Stimulated activated naive CD8-positive, alpha-beta T cell treated with anti-CD3 and anti-CD28 coated beads, Interleukin-15, amount 100 ng/mL, for 72 hours (primary cell): ENCODE data around the gene RALGPS1.
A peak's percentile ranks its signal among the peaks of the same experiment; 100 is the strongest.

Source experiments
- ATAC-seq: fragments of 150-1000 bp; cut with Tn5 transposase; 2 replicates; pipeline ENCODE4 v1.10.0; 2021; ENCODE audit warnings: mild to moderate bottlenecking, moderate library complexity
- DNase-seq, 2 donors: peaks; one replicate each; pipeline ENCODE4 v3.0.0; 2021 to 2022
- H3K27ac Mint-ChIP-seq, 2 donors: one replicate each; pipeline ENCODE4 v1.8.0; 2022; ENCODE audit warnings: mild to moderate bottlenecking in 2 of 2, mixed read lengths in 2 of 2, moderate library complexity in 2 of 2
- H3K27me3 Mint-ChIP-seq: one replicate; pipeline ENCODE4 v1.8.0; 2022; ENCODE audit warnings: mixed read lengths
- H3K4me1 Mint-ChIP-seq: one replicate; pipeline ENCODE4 v1.8.0; 2022; ENCODE audit warnings: mild to moderate bottlenecking, mixed read lengths
- H3K4me3 Mint-ChIP-seq, 2 donors: one replicate each; pipeline ENCODE4 v1.8.0; 2022; ENCODE audit warnings: mild to moderate bottlenecking in 2 of 2, mixed read lengths in 2 of 2, moderate library complexity in 1 of 2
- H3K9me3 Mint-ChIP-seq, 2 donors: one replicate each; pipeline ENCODE4 v1.8.0; 2022; ENCODE audit warnings: mixed read lengths in 2 of 2

RALGPS1 gene

DNA sequence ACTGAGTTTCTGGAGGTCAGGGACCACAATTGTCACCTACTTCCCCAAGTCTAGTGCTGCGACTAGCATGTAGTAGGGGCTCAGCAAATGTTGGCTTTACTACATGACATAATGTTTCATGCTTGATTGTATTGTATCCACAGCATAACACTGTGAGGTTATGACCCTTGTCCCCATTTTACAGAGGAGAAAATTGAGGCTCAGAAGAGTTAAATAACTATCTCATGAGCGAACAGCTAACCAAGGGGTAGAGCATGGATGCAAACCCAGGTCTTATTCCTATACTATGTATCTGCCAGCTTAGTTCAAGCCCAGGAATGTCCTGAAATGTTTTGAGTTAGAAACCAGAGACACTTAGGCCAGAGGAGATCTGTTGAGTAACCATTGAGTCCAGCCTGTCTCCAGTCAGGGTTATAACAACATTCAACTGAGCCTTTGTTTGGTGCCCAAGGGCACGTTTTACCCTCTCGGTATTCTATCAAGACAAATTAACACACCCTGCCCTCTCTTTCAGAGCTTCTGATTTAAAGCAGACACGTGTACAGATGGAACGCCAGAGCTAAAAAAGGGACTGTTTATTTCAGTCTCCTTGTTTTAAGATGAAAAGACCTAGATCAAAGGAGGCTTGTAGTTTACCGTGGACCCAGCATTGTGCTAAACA lies 191.4 kb downstream of the RALGPS1 start:
- Mint-ChIP-seq H3K27ac (no peak overlapping the region), H3K9me3 (no peaks in the 10 kb centered on the region), H3K27me3 (no peaks in the 10 kb centered on the region), H3K4me1 (no peaks in the 10 kb centered on the region), H3K4me3 (no peak overlapping the region)
- ATAC-seq (no peak), DNase-seq (no peak)

DNA sequence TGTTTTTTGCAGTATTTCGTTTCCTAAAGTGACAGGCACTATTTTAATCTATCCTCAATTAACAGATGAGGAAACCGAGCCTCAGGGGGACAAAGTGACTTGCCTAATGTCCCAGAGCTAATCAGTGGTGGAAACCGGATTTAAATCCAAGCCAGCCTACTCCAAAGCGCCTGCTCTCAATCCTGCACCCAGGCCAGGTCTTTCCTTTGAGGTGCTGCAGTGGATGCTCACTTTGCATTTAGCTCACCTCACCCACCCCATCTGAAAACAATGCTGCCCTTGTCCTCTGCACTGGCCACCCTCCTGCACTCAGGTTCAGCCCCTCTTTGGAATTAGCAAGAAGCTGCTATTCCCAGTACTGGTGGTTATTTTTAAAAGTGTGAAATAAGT lies 191.9 kb downstream of the RALGPS1 start:
- H3K4me1 Mint-ChIP-seq: no peaks in the 10 kb centered on the region
- no peaks in the 10 kb centered on the region for H3K9me3 Mint-ChIP-seq
- no peak overlapping the region for H3K27ac Mint-ChIP-seq
- ATAC-seq (no peak), DNase-seq (no peak)
- H3K4me3 Mint-ChIP-seq: no peak overlapping the region
- no peaks in the 10 kb centered on the region for H3K27me3 Mint-ChIP-seq

DNA sequence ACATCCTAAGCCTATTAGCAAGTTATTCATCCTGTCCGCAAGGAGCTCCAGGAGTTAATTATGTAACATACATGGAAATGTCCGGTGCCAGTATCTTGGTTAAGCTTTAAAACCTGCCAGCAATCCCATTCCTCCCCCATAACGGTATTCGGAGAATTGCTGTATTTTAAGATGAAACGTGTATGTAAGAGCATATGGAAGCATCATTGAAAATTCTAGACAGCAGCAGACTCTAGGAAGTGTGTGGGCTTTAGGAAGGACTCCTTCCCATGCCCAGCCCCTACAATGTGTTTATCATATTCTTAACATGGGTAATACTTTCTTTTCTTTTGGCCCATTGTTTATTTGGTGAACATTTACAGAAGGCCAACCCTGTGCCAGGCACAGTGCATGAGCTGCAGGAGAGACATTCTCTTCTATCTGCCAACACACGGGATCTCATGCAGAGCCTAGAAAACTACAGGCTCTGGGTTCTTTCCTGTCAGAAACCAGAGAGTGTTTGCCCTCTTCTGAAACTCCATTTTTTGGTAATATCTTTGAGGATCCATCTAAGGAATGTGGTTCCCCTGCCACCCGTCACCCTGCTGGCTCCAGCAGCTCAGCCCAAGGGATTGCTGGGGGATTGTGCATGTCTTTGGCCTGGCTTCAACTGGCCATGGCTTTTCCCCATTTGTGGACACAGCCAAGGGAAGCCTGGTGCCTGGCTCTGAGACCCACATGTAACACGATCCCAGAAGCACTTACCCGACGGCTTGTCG lies 192.8 kb downstream of the RALGPS1 start:
- Mint-ChIP-seq H3K4me1 (no peaks in the 10 kb centered on the region), H3K27ac (no peak overlapping the region), H3K27me3 (no peaks in the 10 kb centered on the region), H3K4me3 (no peak overlapping the region), H3K9me3 (no peaks in the 10 kb centered on the region)
- DNase-seq: no peak
- no peak for ATAC-seq

DNA sequence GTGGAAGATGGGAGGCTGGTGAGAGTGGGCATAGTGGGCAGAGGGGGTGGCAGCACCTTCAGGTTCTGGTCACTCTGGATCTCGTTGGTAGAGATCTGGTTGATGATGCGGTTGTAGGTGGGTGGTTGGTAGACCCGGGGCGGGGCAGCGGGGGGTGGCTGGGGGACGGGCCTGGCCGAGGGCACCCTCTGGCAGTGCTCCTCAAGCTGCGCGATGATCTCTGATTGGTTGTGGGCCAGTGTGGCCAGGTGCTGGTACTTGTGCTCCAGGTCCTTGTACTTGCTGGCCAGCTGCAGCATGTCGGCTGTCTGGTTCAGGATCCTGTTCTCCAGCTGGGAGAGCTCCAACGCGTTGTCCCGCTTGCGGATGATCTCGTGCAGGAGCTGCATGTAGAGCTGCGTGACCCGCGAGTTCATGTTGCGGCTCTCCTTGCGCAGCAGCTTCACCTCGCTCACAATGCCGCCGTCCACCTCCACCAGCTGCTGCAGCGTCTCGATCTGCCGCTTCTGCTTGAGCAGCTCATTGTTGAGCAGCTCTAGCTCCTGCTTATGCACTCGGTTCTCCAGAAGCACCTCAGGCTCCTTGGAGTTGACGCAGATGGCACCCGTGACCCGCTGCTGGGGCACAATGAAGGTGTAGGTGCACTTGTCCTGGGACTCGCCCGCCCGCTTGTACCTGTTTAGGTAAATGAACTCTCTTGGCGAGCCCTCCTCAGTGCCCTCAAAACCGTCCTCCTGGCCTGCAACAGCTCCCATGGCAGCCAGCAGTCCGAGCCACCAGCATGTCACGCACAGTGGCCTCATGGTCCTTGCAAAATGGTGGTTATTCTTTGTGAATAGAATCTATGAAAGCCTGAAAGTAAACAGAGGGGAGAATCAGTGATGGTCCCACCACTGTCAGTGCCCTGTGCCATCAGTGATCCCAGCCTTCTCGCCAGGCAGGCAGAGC lies 193.6 kb downstream of the RALGPS1 start:
- no peaks in the 10 kb centered on the region for H3K9me3 Mint-ChIP-seq
- H3K4me1 Mint-ChIP-seq: no peaks in the 10 kb centered on the region
- peak overlapping the region in 1 of 2 donors; percentile 85 for H3K27ac Mint-ChIP-seq
- DNase-seq (no peak), ATAC-seq (no peak)
- no peaks in the 10 kb centered on the region for H3K27me3 Mint-ChIP-seq
- H3K4me3 Mint-ChIP-seq: no peak overlapping the region

DNA sequence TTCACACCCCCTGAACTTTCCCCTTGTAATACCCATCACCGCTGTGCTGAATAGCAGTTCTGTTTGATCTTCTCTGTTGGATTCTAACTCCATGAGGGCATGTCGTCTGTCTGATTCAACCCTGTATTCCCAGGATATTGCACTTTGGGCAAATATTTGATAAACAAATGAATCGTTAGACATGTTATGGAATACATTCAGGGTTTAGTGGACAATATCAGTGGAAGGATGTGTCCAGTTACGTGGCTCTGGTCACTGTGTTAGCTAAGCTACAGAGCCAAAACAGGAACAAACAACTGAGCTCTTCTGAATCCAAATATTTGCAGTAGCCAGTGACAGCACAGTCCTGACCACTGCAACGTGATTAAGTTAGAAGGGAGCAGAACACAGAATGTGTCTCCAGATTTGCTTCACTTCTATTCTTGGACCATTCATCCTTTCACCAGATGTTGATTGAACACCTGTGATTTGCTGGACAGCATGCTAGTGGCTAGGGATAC lies 194.7 kb downstream of the RALGPS1 start:
- Mint-ChIP-seq H3K27ac (no peak overlapping the region), H3K27me3 (no peaks in the 10 kb centered on the region), H3K4me3 (no peak overlapping the region), H3K4me1 (no peaks in the 10 kb centered on the region), H3K9me3 (no peaks in the 10 kb centered on the region)
- ATAC-seq (no peak), DNase-seq (no peak)

DNA sequence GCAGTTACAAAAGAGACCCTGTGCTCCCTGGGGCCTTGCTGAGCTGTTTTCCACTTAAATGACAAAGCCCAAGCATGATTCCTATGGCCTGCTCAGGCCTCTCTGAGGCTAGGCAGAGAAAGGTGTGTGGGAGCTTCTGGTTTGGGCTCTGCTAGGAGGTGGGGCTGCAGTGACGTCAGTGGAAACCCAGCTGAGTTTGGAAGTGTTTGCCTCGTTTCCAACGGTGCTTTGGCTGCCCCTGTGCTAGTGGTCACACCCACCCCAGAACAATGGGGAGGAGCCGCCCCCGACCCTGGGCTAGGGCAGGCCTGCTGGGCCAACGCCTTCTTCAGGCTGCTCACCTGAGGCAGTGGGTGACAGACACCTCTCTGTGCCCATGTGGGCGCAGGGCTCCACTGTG lies 197.5 kb downstream of the RALGPS1 start:
- Mint-ChIP-seq H3K4me3 (no peak overlapping the region), H3K9me3 (no peaks in the 10 kb centered on the region), H3K27me3 (no peaks in the 10 kb centered on the region), H3K4me1 (peaks cover 14% of the 10 kb centered on the region), H3K27ac (no peak overlapping the region)
- ATAC-seq: no peak
- no peak for DNase-seq

DNA sequence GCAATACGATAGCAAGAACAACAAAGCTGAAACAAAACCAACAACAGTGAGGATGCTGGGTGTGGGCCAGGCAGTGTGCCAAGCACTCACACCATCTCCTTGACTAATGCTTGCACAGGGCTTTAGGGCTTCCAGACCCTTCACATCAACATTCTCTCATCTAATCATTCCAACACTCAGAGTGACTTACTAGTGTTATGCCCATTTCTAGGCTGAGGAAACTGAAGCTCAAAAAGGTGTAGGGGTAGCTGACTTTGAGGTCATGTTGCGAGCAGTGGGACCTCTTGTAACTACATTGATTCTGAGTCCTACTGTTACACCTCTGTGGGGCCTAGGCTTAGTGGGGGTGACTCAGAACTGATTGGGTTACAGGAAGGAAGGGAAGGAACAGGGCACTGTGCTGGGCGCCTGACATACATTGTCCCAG lies 198.2 kb downstream of the RALGPS1 start:
- H3K27ac Mint-ChIP-seq: no peak overlapping the region
- ATAC-seq: no peak

DNA sequence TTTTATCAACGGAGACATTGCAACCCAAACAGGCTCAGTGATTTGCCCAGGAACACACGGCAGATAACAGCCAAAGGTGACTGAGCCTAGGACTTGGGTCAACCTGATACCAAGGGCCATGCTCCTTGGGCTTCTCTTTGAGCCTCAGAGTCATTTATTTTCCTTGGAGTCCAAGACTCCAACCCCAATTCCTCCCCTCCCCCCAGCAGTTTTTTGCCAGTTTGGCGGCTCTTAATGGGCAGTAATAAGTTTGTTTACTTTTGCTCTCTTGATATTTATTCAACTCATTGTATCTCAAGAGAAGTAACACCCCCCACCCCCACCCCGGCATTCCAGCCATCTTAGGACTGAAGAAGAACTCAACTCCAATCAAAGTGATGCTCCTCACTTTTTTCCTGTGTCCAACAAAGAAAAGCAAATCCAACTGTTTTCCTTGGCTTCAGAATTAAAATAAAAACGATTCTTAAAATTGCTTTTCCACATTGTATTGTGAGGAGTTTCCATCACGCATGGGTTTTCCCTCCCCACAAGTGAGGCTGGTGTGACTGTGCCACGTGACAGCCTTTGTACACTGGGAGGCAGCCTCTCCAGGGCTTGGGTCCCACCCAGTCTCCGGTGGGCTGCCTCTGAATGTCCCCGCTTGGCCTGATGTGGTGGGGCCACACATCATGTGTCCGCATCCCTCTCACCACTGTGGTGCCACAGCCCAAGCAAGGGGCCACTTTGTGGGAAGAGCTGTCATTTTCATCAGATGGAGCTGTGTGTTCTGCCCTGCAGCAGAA lies 198.8 kb downstream of the RALGPS1 start:
- peaks cover 4% of the 10 kb centered on the region for H3K27me3 Mint-ChIP-seq
- DNase-seq: no peak
- H3K27ac Mint-ChIP-seq: no peak overlapping the region
- no peak for ATAC-seq
- H3K9me3 Mint-ChIP-seq: no peaks in the 10 kb centered on the region
- H3K4me1 Mint-ChIP-seq: peaks cover 17% of the 10 kb centered on the region
- no peak overlapping the region for H3K4me3 Mint-ChIP-seq

More for the DNA sequence above, 198.2 kb downstream of the RALGPS1 start:
- Mint-ChIP-seq H3K4me3 (no peak overlapping the region), H3K9me3 (no peaks in the 10 kb centered on the region), H3K27me3 (no peaks in the 10 kb centered on the region), H3K4me1 (peaks cover 17% of the 10 kb centered on the region)
- DNase-seq: no peak

DNA sequence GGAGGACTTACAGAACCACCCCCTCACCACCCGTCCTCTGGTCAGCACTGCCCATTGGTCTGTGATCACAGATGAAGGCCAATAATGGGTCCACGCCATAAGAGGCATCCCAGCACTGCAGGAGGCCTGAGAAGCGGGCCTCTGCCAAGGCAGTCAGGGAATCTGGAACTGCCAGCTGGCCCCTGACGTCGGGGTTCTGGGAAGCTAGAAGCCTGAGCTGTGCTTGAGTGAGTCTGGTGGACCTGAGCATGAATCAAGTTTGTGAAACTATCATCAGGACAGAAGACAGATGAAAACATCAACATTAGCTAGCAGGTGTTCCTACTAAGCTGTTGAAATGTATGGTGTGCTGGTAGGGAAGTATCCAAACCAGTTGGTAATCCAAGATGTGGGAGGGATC lies 200.0 kb downstream of the RALGPS1 start:
- ATAC-seq: no peak
- H3K27me3 Mint-ChIP-seq: peaks cover 14% of the 10 kb centered on the region
- no peak overlapping the region for H3K4me3 Mint-ChIP-seq
- no peak overlapping the region for H3K27ac Mint-ChIP-seq
- DNase-seq: no peak
- peaks cover 17% of the 10 kb centered on the region for H3K4me1 Mint-ChIP-seq
- no peaks in the 10 kb centered on the region for H3K9me3 Mint-ChIP-seq

DNA sequence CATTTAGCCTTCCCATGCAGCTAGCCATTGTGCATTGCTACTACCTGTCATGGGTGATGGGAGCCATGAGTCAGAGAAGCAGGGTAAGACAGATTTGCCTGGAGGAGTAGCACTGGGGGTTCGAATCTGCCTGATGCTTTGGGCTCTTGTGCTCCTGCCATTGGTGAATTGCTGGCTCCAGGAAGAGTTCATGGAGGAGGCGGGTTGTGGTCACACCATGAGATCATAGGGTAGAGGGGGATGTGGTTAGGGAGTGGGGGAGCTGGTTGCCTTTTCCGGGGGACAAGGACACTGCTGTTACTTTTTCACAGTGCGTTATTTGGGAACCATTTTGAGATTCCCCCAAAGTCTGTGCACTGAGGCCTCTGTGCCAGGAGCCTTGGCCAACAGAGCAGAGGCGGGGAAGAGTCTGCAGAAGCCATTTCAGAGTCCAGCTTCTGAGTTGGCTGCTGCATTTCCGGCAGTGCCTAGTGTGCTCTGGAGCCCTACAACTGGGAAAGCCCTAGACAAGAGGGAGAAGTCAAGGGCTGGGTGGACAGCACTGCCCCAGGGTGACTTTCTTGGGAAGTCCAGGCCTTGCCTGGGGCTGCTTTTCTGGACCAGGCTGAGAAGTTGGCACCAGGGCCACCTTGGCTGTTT lies 201.6 kb downstream of the RALGPS1 start:
- ATAC-seq (peak; percentile 60), DNase-seq (no peak)
- Mint-ChIP-seq H3K27me3 (peaks cover 27% of the 10 kb centered on the region), H3K4me3 (no peak overlapping the region), H3K9me3 (no peaks in the 10 kb centered on the region), H3K27ac (peak overlapping the region in 1 of 2 donors; percentile 56), H3K4me1 (peaks cover 17% of the 10 kb centered on the region)

DNA sequence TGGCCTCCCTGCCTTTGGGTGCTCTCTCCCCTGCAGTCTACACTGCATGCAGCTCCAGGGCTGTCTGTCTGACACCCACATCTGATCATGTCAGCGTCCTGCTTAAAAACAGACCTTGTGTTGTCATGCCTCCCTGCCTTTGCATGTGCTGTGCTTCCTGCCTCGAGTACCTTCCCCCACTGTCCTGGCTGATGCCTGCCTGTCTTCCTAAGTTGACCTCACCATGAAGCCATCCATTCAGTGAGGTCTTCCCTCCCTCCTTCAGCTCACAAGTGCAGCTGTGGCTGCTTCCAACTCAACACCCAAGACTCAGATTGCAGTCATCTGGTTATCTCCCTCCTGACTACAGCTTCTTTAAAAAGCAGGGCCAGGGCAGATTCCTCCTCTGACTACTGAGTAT lies 202.4 kb downstream of the RALGPS1 start:
- DNase-seq (no peak), ATAC-seq (peak; percentile 6)
- H3K27ac Mint-ChIP-seq: no peak overlapping the region
- H3K9me3 Mint-ChIP-seq: no peaks in the 10 kb centered on the region
- no peak overlapping the region for H3K4me3 Mint-ChIP-seq
- peaks cover 34% of the 10 kb centered on the region for H3K27me3 Mint-ChIP-seq
- H3K4me1 Mint-ChIP-seq: peaks cover 19% of the 10 kb centered on the region

DNA sequence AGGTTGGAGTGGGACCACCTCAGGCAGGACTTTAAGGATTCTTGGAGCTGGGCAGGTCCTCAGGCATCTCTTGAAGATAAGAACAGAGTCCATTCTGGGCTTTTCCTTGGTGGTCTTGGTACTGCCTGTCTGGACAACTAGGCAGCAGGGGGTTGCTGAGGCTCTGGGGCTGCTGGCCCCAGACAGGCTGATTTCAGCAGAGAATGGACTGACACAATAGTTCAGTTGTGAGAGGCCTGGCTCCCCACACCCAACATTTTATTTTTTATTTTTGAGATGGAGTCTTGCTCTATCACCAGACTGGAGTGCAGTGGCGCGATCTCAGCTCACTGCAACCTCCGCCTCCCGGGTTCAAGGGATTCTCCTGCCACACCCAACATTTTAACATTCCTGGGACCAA lies 203.2 kb downstream of the RALGPS1 start:
- Mint-ChIP-seq H3K4me3 (no peak overlapping the region), H3K27ac (no peak overlapping the region), H3K27me3 (peaks cover 43% of the 10 kb centered on the region), H3K4me1 (peaks cover 27% of the 10 kb centered on the region), H3K9me3 (no peaks in the 10 kb centered on the region)
- ATAC-seq (no peak), DNase-seq (no peak)

DNA sequence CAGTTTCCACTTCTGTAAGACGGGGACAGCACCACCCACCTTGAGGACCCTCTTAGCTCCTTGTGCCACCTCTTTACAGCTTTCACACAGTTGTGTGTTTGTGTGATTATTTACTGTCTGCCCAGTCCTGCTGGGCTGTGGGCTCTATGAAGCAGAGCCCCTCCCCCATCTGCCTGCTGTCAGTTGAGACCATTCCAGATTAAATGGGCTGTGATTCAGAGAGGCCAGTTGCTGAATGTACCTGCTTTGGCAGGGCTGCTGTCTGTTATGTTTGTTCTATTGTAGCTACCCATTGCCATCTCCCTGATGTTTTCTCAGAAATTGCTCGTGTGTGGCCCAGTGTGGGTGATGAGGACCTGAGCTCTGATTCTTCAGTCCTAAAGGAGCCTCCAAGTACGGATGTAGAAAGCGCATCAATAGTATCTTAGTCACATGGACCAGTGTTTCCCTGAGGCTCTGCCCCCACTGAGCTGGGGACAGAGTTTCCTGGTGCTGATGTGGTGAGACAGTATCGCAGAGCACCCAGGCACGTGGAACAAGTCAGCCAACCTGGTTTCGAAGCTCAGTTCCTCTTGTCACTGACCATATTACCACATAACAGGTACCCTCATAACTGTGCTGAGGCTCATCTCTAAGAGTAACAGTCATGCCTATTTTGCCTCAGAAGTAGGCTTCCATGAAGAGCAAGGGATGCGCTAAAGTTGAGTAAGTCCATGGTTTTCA lies 204.2 kb downstream of the RALGPS1 start:
- peaks cover 33% of the 10 kb centered on the region for H3K4me1 Mint-ChIP-seq
- no peaks in the 10 kb centered on the region for H3K9me3 Mint-ChIP-seq
- peaks cover 52% of the 10 kb centered on the region for H3K27me3 Mint-ChIP-seq
- H3K27ac Mint-ChIP-seq: peak overlapping the region in 1 of 2 donors; percentile 8
- no peak overlapping the region for H3K4me3 Mint-ChIP-seq
- no peak for ATAC-seq
- no peak for DNase-seq

DNA sequence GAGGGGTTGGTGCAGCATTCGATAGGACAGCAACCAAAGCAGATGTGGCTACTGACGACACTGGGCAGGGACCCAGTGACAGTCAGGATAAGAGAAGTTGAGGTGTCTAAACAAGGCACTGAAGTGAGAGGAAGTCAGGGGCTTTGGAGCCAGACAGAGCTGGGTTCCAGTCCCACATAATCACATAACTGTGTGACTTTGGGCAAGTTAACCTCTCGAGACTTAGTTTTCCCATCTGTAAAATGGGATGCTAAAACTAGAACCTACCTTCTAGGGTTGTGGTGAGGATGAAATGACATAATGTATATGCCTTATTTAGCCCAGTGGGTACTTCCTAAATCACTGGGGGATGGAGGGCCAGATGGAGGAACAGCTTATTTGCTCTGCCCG lies 204.7 kb downstream of the RALGPS1 start:
- DNase-seq (no peak), ATAC-seq (no peak)
- H3K27ac Mint-ChIP-seq: no peak overlapping the region
- no peak overlapping the region for H3K4me3 Mint-ChIP-seq
- H3K9me3 Mint-ChIP-seq: no peaks in the 10 kb centered on the region
- H3K4me1 Mint-ChIP-seq: peaks cover 33% of the 10 kb centered on the region
- peaks cover 57% of the 10 kb centered on the region for H3K27me3 Mint-ChIP-seq
